AML-193 (cell line): ENCODE data around the gene ALDOA.

Experiments
- DNase-seq, 2 experiments: peaks; one replicate each; lab custom pipeline; 2025; lab: John Stamatoyannopoulos, UW

The ALDOA gene

GRCh38 chr16:30116291-30117207 is 51.0 kb downstream of the ALDOA start:
- DNase-seq, result no peak

DNA sequence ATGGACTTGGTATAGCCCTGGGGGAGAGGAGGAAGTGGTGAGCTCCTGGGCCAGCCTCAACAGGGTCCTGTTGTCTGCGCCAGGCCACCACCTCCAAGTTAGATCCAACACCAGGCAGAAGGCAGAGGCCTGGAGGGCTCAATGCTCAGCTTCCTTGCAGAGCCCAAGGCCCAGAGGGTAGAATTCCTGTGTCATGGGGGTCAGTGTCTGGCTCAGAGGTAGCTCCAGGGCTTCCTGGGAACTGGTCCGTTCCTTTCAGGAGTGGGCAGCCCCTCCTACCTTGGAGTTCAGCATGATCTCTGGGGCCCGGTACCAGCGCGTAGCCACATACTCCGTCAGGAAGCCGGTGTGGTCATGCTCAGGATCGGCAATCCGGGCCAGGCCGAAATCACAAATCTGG is 52.2 kb downstream of the ALDOA start:
- DNase-seq, result no peak

DNA sequence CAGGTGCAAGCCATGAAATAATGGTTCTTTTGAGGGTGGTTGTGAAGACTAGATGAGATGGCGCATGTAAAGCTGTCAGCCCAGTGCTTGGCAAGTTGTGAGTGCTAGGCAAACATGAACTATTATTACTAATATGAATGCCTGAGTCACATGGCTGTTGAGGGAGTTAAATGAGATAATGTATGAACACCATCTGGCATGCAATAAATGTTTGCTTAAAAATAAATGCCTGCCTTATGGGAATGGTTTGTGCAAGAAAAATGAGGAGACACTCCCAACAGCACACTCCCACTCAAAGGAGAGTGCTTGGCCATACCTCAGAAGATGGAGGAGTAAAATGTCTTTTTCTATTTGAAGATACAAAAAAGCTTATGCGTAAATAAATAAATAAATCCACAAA is 53.9 kb downstream of the ALDOA start:
- DNase-seq, result no peak
